DOHH2 (cell line): ENCODE measurements around the gene SP8.

Source experiments
- H3F3A ChIP-seq: fragments of 200-600 bp; sonication (generic), shearing (Covaris generic); 2 replicates; pipeline ENCODE4 v1.6.0; 2016; ENCODE audit warnings: antibody characterized with exemption, mild to moderate bottlenecking; ENCODE audit not compliant: control insufficient read depth, insufficient read depth
- H3K27ac ChIP-seq: fragments of 200-600 bp; sonication (generic); 2 replicates; pipeline ENCODE4 v1.5.1; 2014; ENCODE audit warnings: low read depth, mild to moderate bottlenecking, low read length, moderate library complexity
- H3K27me3 ChIP-seq: fragments of 200-600 bp; sonication (generic); 2 replicates; pipeline ENCODE4 v1.6.1; 2014; ENCODE audit warnings: mild to moderate bottlenecking, low read length, mixed read lengths; ENCODE audit not compliant: control insufficient read depth
- H3K36me3 ChIP-seq: fragments of 200-600 bp; sonication (generic); 2 replicates; pipeline ENCODE4 v1.6.1; 2014; ENCODE audit warnings: mild to moderate bottlenecking, low read length, moderate library complexity, mixed read lengths; ENCODE audit not compliant: control insufficient read depth
- H3K4me1 ChIP-seq: fragments of 200-600 bp; sonication (generic); 2 replicates; pipeline ENCODE4 v1.6.1; 2014; ENCODE audit warnings: mild to moderate bottlenecking, low read length, mixed read lengths; ENCODE audit not compliant: control insufficient read depth
- H3K4me2 ChIP-seq: fragments of 200-600 bp; sonication (generic); 2 replicates; pipeline ENCODE4 v1.6.0; 2014; ENCODE audit warnings: mild to moderate bottlenecking, low read length, moderate library complexity
- H3K4me3 ChIP-seq: fragments of 200-600 bp; sonication (generic); 2 replicates; pipeline ENCODE4 v1.5.1; 2014; ENCODE audit warnings: mild to moderate bottlenecking, low read length, mixed read lengths
- H3K79me2 ChIP-seq: fragments of 200-600 bp; sonication (generic); 2 replicates; pipeline ENCODE4 v1.6.1; 2014; ENCODE audit warnings: mild to moderate bottlenecking, low read length, mixed read lengths; ENCODE audit not compliant: control insufficient read depth
- H3K9me2 ChIP-seq: fragments of 200-600 bp; sonication (generic); replicated peaks from 2 replicates; pipeline ENCODE4 v1.6.1; 2014; ENCODE audit warnings: mild to moderate bottlenecking, low read length, mixed read lengths; ENCODE audit not compliant: control insufficient read depth
- H3K9me3 ChIP-seq: fragments of 200-600 bp; sonication (generic); 2 replicates; pipeline ENCODE4 v1.6.1; 2014; ENCODE audit warnings: antibody characterized with exemption, low read length, mixed read lengths; ENCODE audit not compliant: control insufficient read depth, insufficient read depth
- H4K20me1 ChIP-seq: fragments of 200-600 bp; sonication (generic); 2 replicates; pipeline ENCODE4 v1.6.0; 2014; ENCODE audit warnings: low read depth, mild to moderate bottlenecking, antibody characterized with exemption, low read length, moderate library complexity; ENCODE audit not compliant: control insufficient read depth, insufficient read depth
- CTCF ChIP-seq: fragments of 200-600 bp; sonication (generic); IDR thresholded peaks from one replicate; pipeline ENCODE4 v1.5.1; 2014; ENCODE audit warnings: antibody characterized with exemption, mild to moderate bottlenecking, low read depth, low read length; ENCODE audit not compliant: poor library complexity, severe bottlenecking
- EZH2phosphoT487 ChIP-seq: fragments of 200-600 bp; sonication (generic); IDR thresholded peaks from 2 replicates; pipeline ENCODE4 v1.6.1; 2017; ENCODE audit warnings: borderline replicate concordance, mild to moderate bottlenecking, antibody characterized with exemption, low read length, moderate library complexity, mixed read lengths

Gene SP8

GRCh38 chr7:20791538-20792434, 5.1 kb upstream of the SP8 start:
- TF ChIP-seq EZH2phosphoT487 (no peak), CTCF (no peak)
- Histone ChIP-seq H3K9me2 (no peaks in the 10 kb centered on the region), H3K4me3 (no peak overlapping the region), H3K9me3 (0 out of 2 replicates have a peak, but pooled peaks cover 3% of the 10 kb centered on the region), H3K36me3 (no peaks in the 10 kb centered on the region), H3K4me1 (no peaks in the 10 kb centered on the region), H4K20me1 (no peaks in the 10 kb centered on the region), H3K4me2 (no peak overlapping the region), H3K27me3 (peaks cover 16% of the 10 kb centered on the region), H3F3A (no peaks in the 10 kb centered on the region), H3K27ac (no peak overlapping the region), H3K79me2 (no peaks in the 10 kb centered on the region)

GRCh38 chr7:20790375-20790774, 3.7 kb upstream of the SP8 start:
- peaks cover 6% of the 10 kb centered on the region for H3K27me3 ChIP-seq
- no peak overlapping the region for H3K4me2 ChIP-seq
- H3K4me3 ChIP-seq, result no peak overlapping the region
- H3K9me2 ChIP-seq, result no peaks in the 10 kb centered on the region
- peaks cover 3% of the 10 kb centered on the region; the same call in 1 of the 2 replicates for H3K9me3 ChIP-seq
- no peaks in the 10 kb centered on the region for H3K36me3 ChIP-seq
- no peaks in the 10 kb centered on the region for H3F3A ChIP-seq
- H3K27ac ChIP-seq, result no peak overlapping the region
- TF ChIP-seq CTCF, result no peak
- TF ChIP-seq EZH2phosphoT487, result no peak
- no peaks in the 10 kb centered on the region for H4K20me1 ChIP-seq
- no peaks in the 10 kb centered on the region for H3K4me1 ChIP-seq
- H3K79me2 ChIP-seq, result no peaks in the 10 kb centered on the region

GRCh38 chr7:20788420-20788990, 1.8 kb upstream of the SP8 start:
- no peaks in the 10 kb centered on the region for H3K27me3 ChIP-seq
- no peak overlapping the region for H3K27ac ChIP-seq
- H3F3A ChIP-seq, result no peaks in the 10 kb centered on the region

More at GRCh38 chr7:20788420-20788990, 1.8 kb upstream of the SP8 start:
- Histone ChIP-seq H3K4me2 (no peak overlapping the region), H3K9me2 (no peaks in the 10 kb centered on the region), H3K4me1 (no peaks in the 10 kb centered on the region), H3K36me3 (no peaks in the 10 kb centered on the region), H4K20me1 (no peaks in the 10 kb centered on the region), H3K9me3 (peaks cover 6% of the 10 kb centered on the region; the same call in 1 of the 2 replicates), H3K79me2 (no peaks in the 10 kb centered on the region), H3K4me3 (no peak overlapping the region)
- no peak for TF ChIP-seq CTCF
- no peak for TF ChIP-seq EZH2phosphoT487
